HEK293 (cell line): ENCODE results near the gene ZC3H11A.

Source experiments
- CTCF ChIA-PET: fragments of 350-600 bp; formaldehyde crosslinking; extraction: SDS; loops from one replicate; lab custom pipeline; 2021; ENCODE audit warnings: antibody characterized with exemption; lab: Yijun Ruan, JAX
- POLR2A ChIA-PET: fragments of 300-600 bp; formaldehyde crosslinking; extraction: SDS; loops from one replicate; lab custom pipeline; 2020; ENCODE audit warnings: antibody characterized with exemption, inconsistent platforms; lab: Yijun Ruan, JAX
- H3K27ac ChIP-seq: fragments of 200-500 bp; sonication (Bioruptor generic); 2 replicates; pipeline ENCODE4 v1.5.1; 2014; ENCODE audit warnings: low read depth, low read length, control low read depth, inconsistent platforms; ENCODE audit errors: extremely low read depth
- H3K36me3 ChIP-seq, 2 experiments: fragments of 200-500 bp in 1 of 2; sonication (Bioruptor generic) in 1 of 2; 1 replicate in 1 of 2; 2 replicates in 1 of 2; pipeline ENCODE4 v1.5.1; 2014 to 2017; ENCODE audit warnings: inconsistent platforms in 2 of 2, low read length in 2 of 2; ENCODE audit not compliant: control insufficient read depth in 2 of 2, insufficient read depth in 1 of 2
- H3K4me1 ChIP-seq: fragments of 200-500 bp; sonication (Bioruptor generic); 2 replicates; pipeline ENCODE4 v1.5.1; 2014; ENCODE audit warnings: mild to moderate bottlenecking, low read length, inconsistent platforms; ENCODE audit not compliant: control insufficient read depth, insufficient read depth
- H3K4me3 ChIP-seq: 2 replicates; pipeline ENCODE4 v1.5.1; 2011; ENCODE audit warnings: low read depth, mild to moderate bottlenecking, control low read depth, low read length, moderate library complexity
- H3K9me3 ChIP-seq: fragments of 200-500 bp; sonication (Bioruptor generic); 2 replicates; pipeline ENCODE4 v1.5.1; 2014; ENCODE audit warnings: low read depth, low read length, inconsistent platforms; ENCODE audit not compliant: control insufficient read depth, insufficient read depth
- CTCF ChIP-seq: fragments of 450-650 bp; formaldehyde crosslinking; IDR thresholded peaks from 2 replicates; pipeline ENCODE4 v1.5.1; 2016; ENCODE audit warnings: missing biosample characterization, missing genetic modification characterization
- GLIS1 ChIP-seq: fragments of 450-650 bp; formaldehyde crosslinking; IDR thresholded peaks from 2 replicates; pipeline ENCODE4 v1.5.1; 2016; ENCODE audit warnings: missing biosample characterization, missing genetic modification characterization
- KLF16 ChIP-seq: fragments of 450-650 bp; formaldehyde crosslinking; IDR thresholded peaks from 2 replicates; pipeline ENCODE4 v1.5.1; 2017; ENCODE audit warnings: missing biosample characterization, missing genetic modification characterization
- PRDM4 ChIP-seq: fragments of 450-650 bp; formaldehyde crosslinking; IDR thresholded peaks from 2 replicates; pipeline ENCODE4 v1.5.1; 2017; ENCODE audit warnings: missing biosample characterization, missing genetic modification characterization
- WT1 ChIP-seq: fragments of 450-650 bp; formaldehyde crosslinking; IDR thresholded peaks from 2 replicates; pipeline ENCODE4 v1.5.1; 2016; ENCODE audit warnings: missing biosample characterization, missing genetic modification characterization
- ZBTB20 ChIP-seq: fragments of 450-650 bp; formaldehyde crosslinking; IDR thresholded peaks from 2 replicates; pipeline ENCODE4 v1.5.1; 2016; ENCODE audit warnings: missing biosample characterization, missing genetic modification characterization
- ZBTB48 ChIP-seq: fragments of 450-650 bp; formaldehyde crosslinking; IDR thresholded peaks from 2 replicates; pipeline ENCODE4 v1.5.1; 2016; ENCODE audit warnings: missing biosample characterization, missing genetic modification characterization
- ZBTB6 ChIP-seq: fragments of 450-650 bp; formaldehyde crosslinking; IDR thresholded peaks from 2 replicates; pipeline ENCODE4 v1.5.1; 2017; ENCODE audit warnings: missing biosample characterization, missing genetic modification characterization
- ZFP69B ChIP-seq: fragments of 450-650 bp; formaldehyde crosslinking; IDR thresholded peaks from 2 replicates; pipeline ENCODE4 v1.5.1; 2016; ENCODE audit warnings: missing biosample characterization, missing genetic modification characterization
- ZIC2 ChIP-seq: fragments of 450-650 bp; formaldehyde crosslinking; IDR thresholded peaks from 2 replicates; pipeline ENCODE4 v1.5.1; 2016; ENCODE audit warnings: missing biosample characterization, missing genetic modification characterization
- ZNF239 ChIP-seq: fragments of 450-650 bp; formaldehyde crosslinking; IDR thresholded peaks from 2 replicates; pipeline ENCODE4 v1.5.1; 2016; ENCODE audit warnings: missing biosample characterization, missing genetic modification characterization
- ZNF350 ChIP-seq: fragments of 450-650 bp; formaldehyde crosslinking; IDR thresholded peaks from 2 replicates; pipeline ENCODE4 v1.5.0; 2017; ENCODE audit warnings: missing biosample characterization, mild to moderate bottlenecking, missing genetic modification characterization
- ZNF423 ChIP-seq: fragments of 450-650 bp; formaldehyde crosslinking; IDR thresholded peaks from 2 replicates; pipeline ENCODE4 v1.5.1; 2016; ENCODE audit warnings: missing biosample characterization, missing genetic modification characterization
- ZNF549 ChIP-seq: fragments of 450-650 bp; IDR thresholded peaks from 2 replicates; pipeline ENCODE4 v1.5.1; 2018; ENCODE audit warnings: missing biosample characterization, missing genetic modification characterization, mild to moderate bottlenecking, inconsistent platforms, moderate library complexity
- ZNF560 ChIP-seq: fragments of 450-650 bp; formaldehyde crosslinking; IDR thresholded peaks from 2 replicates; pipeline ENCODE4 v1.5.1; 2017; ENCODE audit warnings: missing biosample characterization, missing genetic modification characterization, borderline replicate concordance
- ZNF621 ChIP-seq: fragments of 450-650 bp; formaldehyde crosslinking; IDR thresholded peaks from 2 replicates; pipeline ENCODE4 v1.5.1; 2017; ENCODE audit warnings: missing biosample characterization, missing genetic modification characterization
- ZNF654 ChIP-seq: fragments of 450-650 bp; formaldehyde crosslinking; IDR thresholded peaks from 2 replicates; pipeline ENCODE4 v1.5.1; 2016; ENCODE audit warnings: low read depth, missing biosample characterization, missing genetic modification characterization
- ZNF660 ChIP-seq: fragments of 450-650 bp; IDR thresholded peaks from 2 replicates; pipeline ENCODE4 v1.5.1; 2018; ENCODE audit warnings: missing biosample characterization, mild to moderate bottlenecking, missing genetic modification characterization
- ZSCAN16 ChIP-seq: fragments of 450-650 bp; formaldehyde crosslinking; IDR thresholded peaks from 2 replicates; pipeline ENCODE4 v1.5.1; 2016; ENCODE audit warnings: missing biosample characterization, missing genetic modification characterization
- ZSCAN4 ChIP-seq: fragments of 450-650 bp; formaldehyde crosslinking; IDR thresholded peaks from 2 replicates; pipeline ENCODE4 v1.5.1; 2017; ENCODE audit warnings: missing biosample characterization, missing genetic modification characterization
- TF ChIP-seq, protein P1 (sequence below): fragments of 450-650 bp; formaldehyde crosslinking; IDR thresholded peaks from 2 replicates; pipeline ENCODE4 v1.5.1; 2016; ENCODE audit warnings: missing biosample characterization, missing genetic modification characterization, borderline replicate concordance
- TF ChIP-seq, protein P2 (sequence below): fragments of 450-650 bp; formaldehyde crosslinking; optimal IDR thresholded peaks from 2 replicates; pipeline ENCODE3; 2016; ENCODE audit warnings: missing biosample characterization, mild to moderate bottlenecking, missing genetic modification characterization
- TF ChIP-seq, protein P3 (sequence below): fragments of 450-650 bp; formaldehyde crosslinking; IDR thresholded peaks from 2 replicates; pipeline ENCODE4 v1.5.1; 2017; ENCODE audit warnings: missing biosample characterization, missing genetic modification characterization
- TF ChIP-seq, protein P4 (sequence below): fragments of 450-650 bp; formaldehyde crosslinking; IDR thresholded peaks from 2 replicates; pipeline ENCODE4 v1.5.1; 2016; ENCODE audit warnings: missing biosample characterization, missing genetic modification characterization, low read depth

ZC3H11A gene

GRCh38 chr1:203823306-203823705 lies 27.9 kb downstream of the ZC3H11A start:
- Histone ChIP-seq H3K4me3 (no peak overlapping the region), H3K27ac (no peak overlapping the region), H3K4me1 (no peaks in the 10 kb centered on the region), H3K36me3 (peaks cover 56 to 88% of the 10 kb centered on the region in 2 experiments), H3K9me3 (no peaks in the 10 kb centered on the region)
- CTCF ChIA-PET: interaction anchor here (0.7 kb wide), 1 partner anchor 542 kb away, joined by 3 read pairs; no protein-coding TSS in a partner anchor
- TF ChIP-seq ZNF239: no peak
- no peak for TF ChIP-seq ZNF350 (tag by site-specific recombination)
- TF ChIP-seq, protein P1, sequence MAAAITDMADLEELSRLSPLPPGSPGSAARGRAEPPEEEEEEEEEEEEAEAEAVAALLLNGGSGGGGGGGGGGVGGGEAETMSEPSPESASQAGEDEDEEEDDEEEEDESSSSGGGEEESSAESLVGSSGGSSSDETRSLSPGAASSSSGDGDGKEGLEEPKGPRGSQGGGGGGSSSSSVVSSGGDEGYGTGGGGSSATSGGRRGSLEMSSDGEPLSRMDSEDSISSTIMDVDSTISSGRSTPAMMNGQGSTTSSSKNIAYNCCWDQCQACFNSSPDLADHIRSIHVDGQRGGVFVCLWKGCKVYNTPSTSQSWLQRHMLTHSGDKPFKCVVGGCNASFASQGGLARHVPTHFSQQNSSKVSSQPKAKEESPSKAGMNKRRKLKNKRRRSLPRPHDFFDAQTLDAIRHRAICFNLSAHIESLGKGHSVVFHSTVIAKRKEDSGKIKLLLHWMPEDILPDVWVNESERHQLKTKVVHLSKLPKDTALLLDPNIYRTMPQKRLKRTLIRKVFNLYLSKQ (tag by site-specific recombination): no peak
- TF ChIP-seq ZNF621 (tag by site-specific recombination): no peak
- TF ChIP-seq, protein P2, sequence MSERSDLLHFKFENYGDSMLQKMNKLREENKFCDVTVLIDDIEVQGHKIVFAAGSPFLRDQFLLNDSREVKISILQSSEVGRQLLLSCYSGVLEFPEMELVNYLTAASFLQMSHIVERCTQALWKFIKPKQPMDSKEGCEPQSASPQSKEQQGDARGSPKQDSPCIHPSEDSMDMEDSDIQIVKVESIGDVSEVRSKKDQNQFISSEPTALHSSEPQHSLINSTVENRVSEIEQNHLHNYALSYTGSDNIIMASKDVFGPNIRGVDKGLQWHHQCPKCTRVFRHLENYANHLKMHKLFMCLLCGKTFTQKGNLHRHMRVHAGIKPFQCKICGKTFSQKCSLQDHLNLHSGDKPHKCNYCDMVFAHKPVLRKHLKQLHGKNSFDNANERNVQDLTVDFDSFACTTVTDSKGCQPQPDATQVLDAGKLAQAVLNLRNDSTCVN (tag by site-specific recombination): no peak
- TF ChIP-seq ZBTB48 (tag by site-specific recombination): no peak
- TF ChIP-seq ZNF560 (tag by site-specific recombination): no peak
- no peak for TF ChIP-seq WT1 (tag by site-specific recombination)
- no peak for TF ChIP-seq KLF16 (tag by site-specific recombination)
- no peak for TF ChIP-seq GLIS1
- TF ChIP-seq ZIC2: no peak
- no peak for TF ChIP-seq ZNF660
- POLR2A ChIA-PET: no interaction called here

GRCh38 chr1:203826175-203826574 lies 30.8 kb downstream of the ZC3H11A start:
- H3K27ac ChIP-seq: no peak overlapping the region
- H3K36me3 ChIP-seq: peaks cover 56 to 89% of the 10 kb centered on the region in 2 experiments
- TF ChIP-seq, protein P3, sequence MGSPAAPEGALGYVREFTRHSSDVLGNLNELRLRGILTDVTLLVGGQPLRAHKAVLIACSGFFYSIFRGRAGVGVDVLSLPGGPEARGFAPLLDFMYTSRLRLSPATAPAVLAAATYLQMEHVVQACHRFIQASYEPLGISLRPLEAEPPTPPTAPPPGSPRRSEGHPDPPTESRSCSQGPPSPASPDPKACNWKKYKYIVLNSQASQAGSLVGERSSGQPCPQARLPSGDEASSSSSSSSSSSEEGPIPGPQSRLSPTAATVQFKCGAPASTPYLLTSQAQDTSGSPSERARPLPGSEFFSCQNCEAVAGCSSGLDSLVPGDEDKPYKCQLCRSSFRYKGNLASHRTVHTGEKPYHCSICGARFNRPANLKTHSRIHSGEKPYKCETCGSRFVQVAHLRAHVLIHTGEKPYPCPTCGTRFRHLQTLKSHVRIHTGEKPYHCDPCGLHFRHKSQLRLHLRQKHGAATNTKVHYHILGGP (tag by site-specific recombination): no peak
- TF ChIP-seq ZNF654 (tag by site-specific recombination): no peak
- no peak for TF ChIP-seq ZNF549 (tag by site-specific recombination)
- no peak for TF ChIP-seq ZFP69B (tag by site-specific recombination)
- TF ChIP-seq ZBTB6 (tag by site-specific recombination): no peak
- TF ChIP-seq CTCF (tag by site-specific recombination): no peak
- no peak for TF ChIP-seq ZSCAN16
- no peak for TF ChIP-seq ZNF423
- TF ChIP-seq, protein P4, sequence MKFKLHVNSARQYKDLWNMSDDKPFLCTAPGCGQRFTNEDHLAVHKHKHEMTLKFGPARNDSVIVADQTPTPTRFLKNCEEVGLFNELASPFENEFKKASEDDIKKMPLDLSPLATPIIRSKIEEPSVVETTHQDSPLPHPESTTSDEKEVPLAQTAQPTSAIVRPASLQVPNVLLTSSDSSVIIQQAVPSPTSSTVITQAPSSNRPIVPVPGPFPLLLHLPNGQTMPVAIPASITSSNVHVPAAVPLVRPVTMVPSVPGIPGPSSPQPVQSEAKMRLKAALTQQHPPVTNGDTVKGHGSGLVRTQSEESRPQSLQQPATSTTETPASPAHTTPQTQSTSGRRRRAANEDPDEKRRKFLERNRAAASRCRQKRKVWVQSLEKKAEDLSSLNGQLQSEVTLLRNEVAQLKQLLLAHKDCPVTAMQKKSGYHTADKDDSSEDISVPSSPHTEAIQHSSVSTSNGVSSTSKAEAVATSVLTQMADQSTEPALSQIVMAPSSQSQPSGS (tag by site-specific recombination): no peak
- TF ChIP-seq ZBTB20 (tag by site-specific recombination): no peak
- TF ChIP-seq ZSCAN4 (tag by site-specific recombination): no peak
- TF ChIP-seq PRDM4 (tag by site-specific recombination): no peak

More at GRCh38 chr1:203826175-203826574, 30.8 kb downstream of the ZC3H11A start:
- no peaks in the 10 kb centered on the region for H3K4me1 ChIP-seq
- ChIA-PET POLR2A (no interaction called here), CTCF (interaction anchor here (0.6 kb wide), 1 partner anchor 10 kb away, joined by 3 read pairs; no protein-coding TSS in a partner anchor)
- no peak overlapping the region for H3K4me3 ChIP-seq
- no peaks in the 10 kb centered on the region for H3K9me3 ChIP-seq
